Panc1 (cell line): ENCODE measurements around the gene CAPRIN1. TPM values are rescaled to one million over a fixed set of nuclear protein-coding genes. Genes with fewer than 3 reads are reported as not detected.

Experiments used
- ATAC-seq: fragments of 200-7000 bp; cut with Tn5 transposase; 2 replicates; pipeline ENCODE4 v1.9.1; 2020; ENCODE audit warnings: mild to moderate bottlenecking, moderate library complexity
- BruUV-seq: library from RNA; stranded (reverse); fragments of 400-500 nt; replicated peaks from 2 replicates; lab custom pipeline; 2021; lab: Mats Ljungman, UMichigan
- CTCF ChIA-PET: fragments of 300-600 bp; sonication (Branson Sonifier 250); formaldehyde crosslinking; loops from one replicate; lab custom pipeline; 2022; ENCODE audit warnings: antibody characterized with exemption; lab: Charles Lee
- POLR2A ChIA-PET: fragments of 300-600 bp; sonication (Branson Sonifier 250); formaldehyde crosslinking; loops from one replicate; lab custom pipeline; 2022; ENCODE audit warnings: antibody characterized with exemption; lab: Charles Lee
- DNase-seq: peaks from one replicate; pipeline ENCODE4 v3.0.0-alpha.2; 2010; ENCODE audit warnings: low read depth, low spot score
- H3K27ac ChIP-seq: 2 replicates; pipeline ENCODE4 v1.5.1; 2011; ENCODE audit warnings: mild to moderate bottlenecking, low read length, inconsistent platforms
- H3K27me3 ChIP-seq: fragments of 200-500 bp; sonication (Bioruptor generic); 2 replicates; pipeline ENCODE4 v1.6.0; 2014; ENCODE audit warnings: low read length, inconsistent platforms; ENCODE audit not compliant: control insufficient read depth, insufficient read depth
- H3K36me3 ChIP-seq: fragments of 200-500 bp; sonication (Bioruptor generic); 2 replicates; pipeline ENCODE4 v1.5.1; 2014; ENCODE audit warnings: inconsistent platforms, mild to moderate bottlenecking, low read length, moderate library complexity; ENCODE audit not compliant: control insufficient read depth, insufficient read depth
- H3K4me1 ChIP-seq: 2 replicates; pipeline ENCODE4 v1.5.1; 2011; ENCODE audit warnings: inconsistent platforms, mild to moderate bottlenecking, low read length, moderate library complexity; ENCODE audit not compliant: control insufficient read depth, insufficient read depth
- H3K4me3 ChIP-seq, 2 experiments: 2 replicates each; pipeline ENCODE4 v1.5.1; 2011 to 2012; ENCODE audit warnings: low read depth in 2 of 2, low read length in 2 of 2, mild to moderate bottlenecking in 2 of 2, inconsistent platforms in 1 of 2, moderate library complexity in 1 of 2
- H3K9me3 ChIP-seq: fragments of 200-500 bp; sonication (Bioruptor generic); 2 replicates; pipeline ENCODE4 v1.5.1; 2014; ENCODE audit warnings: low read depth, mild to moderate bottlenecking, inconsistent platforms, low read length, moderate library complexity; ENCODE audit not compliant: control insufficient read depth, insufficient read depth
- CTCF ChIP-seq: fragments of 450-650 bp; IDR thresholded peaks from 2 replicates; pipeline ENCODE4 v1.5.1; 2017; ENCODE audit warnings: mild to moderate bottlenecking
- POLR2AphosphoS5 ChIP-seq: IDR thresholded peaks from 2 replicates; pipeline ENCODE4 v1.6.1; 2012; ENCODE audit warnings: mild to moderate bottlenecking, low read depth, low read length, moderate library complexity
- REST ChIP-seq, 2 experiments: IDR thresholded peaks; 2 replicates each; pipeline ENCODE4 v1.6.1; 2011 to 2012; ENCODE audit warnings: low read depth in 2 of 2, control low read depth in 1 of 2, low read length in 1 of 2, mild to moderate bottlenecking in 1 of 2, moderate library complexity in 1 of 2; ENCODE audit not compliant: insufficient read depth in 1 of 2
- SIN3A ChIP-seq: IDR thresholded peaks from 2 replicates; pipeline ENCODE4 v1.6.1; 2012; ENCODE audit warnings: low read depth, mild to moderate bottlenecking, low read length, moderate library complexity, borderline replicate concordance; ENCODE audit not compliant: insufficient read depth
- TCF7L2 ChIP-seq: IDR thresholded peaks from 2 replicates; pipeline ENCODE4 v1.6.1; 2011; ENCODE audit warnings: mild to moderate bottlenecking, low read depth, low read length, inconsistent platforms
- in situ Hi-C: cut with HindIII; loops from 2 replicates; pipeline ENCODE4 v1.10.0; 2016; ENCODE audit warnings: low sequenced_read_pairs, low pct_unique_long_range_greater_than_20kb
- intact Hi-C: fragments of 100-400 bp; cut with micrococcal nuclease; formaldehyde crosslinking; loops from one replicate; pipeline ENCODE4 v1.10.0; 2022; ENCODE audit not compliant: unreplicated experiment
- total RNA-seq: library from RNA; stranded (reverse); gene quantifications from one replicate; pipeline ENCODE4 v1.2.1, GENCODE V29; 2021; ENCODE audit not compliant: unreplicated experiment

Gene CAPRIN1
- total RNA-seq, 1 experiment from 2014 or later, result 266 TPM

- Histone ChIP-seq H3K36me3 (peaks cover 37% of the 10 kb centered on the region), H3K4me1 (no peaks in the 10 kb centered on the region), H3K27ac (no peak overlapping the region), H3K9me3 (no peaks in the 10 kb centered on the region), H3K27me3 (no peaks in the 10 kb centered on the region), H3K4me3 (no peak overlapping the region)
- DNase-seq (no peak), ATAC-seq (no peak)
- ChIA-PET CTCF (no interaction called here), POLR2A (no interaction called here)
- intact Hi-C loops, result no loop called here
- TF ChIP-seq SIN3A (no peak), TCF7L2 (no peak), CTCF (no peak), REST (IDR thresholded peaks at IDR 0.05; ENCODE audit: insufficient read depth in 1 of 2, low read depth in 2 of 2, low read length in 1 of 2) (no peak), POLR2AphosphoS5 (no peak)
- BruUV-seq, result TSS peak; percentile 20
- in situ Hi-C loops, result no loop called here
These were observed 73.5 kb downstream of the CAPRIN1 start for GRCh38 chr11:34124885-34125668.

- Histone ChIP-seq H3K27ac (no peak overlapping the region), H3K9me3 (no peaks in the 10 kb centered on the region), H3K36me3 (peaks cover 43% of the 10 kb centered on the region), H3K27me3 (no peaks in the 10 kb centered on the region), H3K4me1 (no peaks in the 10 kb centered on the region), H3K4me3 (no peak overlapping the region)
- no TSS peak for BruUV-seq
- CTCF ChIA-PET, result no interaction called here
- ATAC-seq (no peak), DNase-seq (no peak)
- in situ Hi-C loops (no loop called here), intact Hi-C loops (no loop called here)
- TF ChIP-seq TCF7L2 (no peak), POLR2AphosphoS5 (no peak), REST (IDR thresholded peaks at IDR 0.05; ENCODE audit: insufficient read depth in 1 of 2, low read depth in 2 of 2, low read length in 1 of 2) (no peak), CTCF (no peak), SIN3A (no peak)
- POLR2A ChIA-PET, result no interaction called here
These were observed 75.7 kb downstream of the CAPRIN1 start for GRCh38 chr11:34126959-34127848.
